DOHH2 (cell line): ENCODE results near the gene SLC66A2.

Source experiments
- CTCF ChIP-seq: fragments of 200-600 bp; sonication (generic); IDR thresholded peaks from one replicate; pipeline ENCODE4 v1.5.1; 2014; ENCODE audit warnings: antibody characterized with exemption, mild to moderate bottlenecking, low read depth, low read length; ENCODE audit not compliant: poor library complexity, severe bottlenecking
- EZH2phosphoT487 ChIP-seq: fragments of 200-600 bp; sonication (generic); IDR thresholded peaks from 2 replicates; pipeline ENCODE4 v1.6.1; 2017; ENCODE audit warnings: borderline replicate concordance, mild to moderate bottlenecking, antibody characterized with exemption, low read length, moderate library complexity, mixed read lengths

GRCh38 chr18:79884963-79885728 is 66.3 kb downstream of the SLC66A2 start:
- TF ChIP-seq CTCF, result no peak
- no peak for TF ChIP-seq EZH2phosphoT487
